ENCODE data around the gene CD320. TPM values are rescaled to one million over a fixed set of nuclear protein-coding genes. Genes with fewer than 3 reads are reported as not detected.
"Not testable (repeated sequence)": the region's sequence is repeated elsewhere in the genome, so short reads cannot be mapped to it uniquely, and the experiment has no call there.

Gene CD320
- polyA plus RNA-seq, 1 experiment: 40.4 TPM

DNA sequence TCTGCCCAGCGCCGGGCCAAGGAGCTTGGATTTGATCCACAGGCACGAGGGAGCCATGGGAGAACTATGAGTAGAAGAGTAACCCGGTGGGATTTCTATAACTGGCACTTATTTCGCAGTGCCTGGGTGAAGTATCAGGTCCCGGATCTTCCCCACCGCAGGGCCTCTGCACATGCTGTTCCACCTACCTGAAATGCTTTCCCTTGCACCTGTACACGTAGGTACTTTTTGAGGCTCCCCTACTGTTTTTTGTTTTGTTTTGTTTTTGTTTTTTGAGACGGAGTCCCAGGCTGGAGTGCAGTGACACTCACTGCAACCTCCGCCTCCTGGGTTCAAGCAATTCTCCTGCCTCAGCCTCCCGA, 35.3 kb upstream of the CD320 start:
- peaks cover 21% of the 10 kb centered on the region for H3K27me3 ChIP-seq (ENCODE audit: control insufficient read depth, insufficient read depth, low read length)
- H3K36me3 ChIP-seq (ENCODE audit: control insufficient read depth, insufficient read depth, low read length): no peaks in the 10 kb centered on the region
- TF ChIP-seq, protein P1, sequence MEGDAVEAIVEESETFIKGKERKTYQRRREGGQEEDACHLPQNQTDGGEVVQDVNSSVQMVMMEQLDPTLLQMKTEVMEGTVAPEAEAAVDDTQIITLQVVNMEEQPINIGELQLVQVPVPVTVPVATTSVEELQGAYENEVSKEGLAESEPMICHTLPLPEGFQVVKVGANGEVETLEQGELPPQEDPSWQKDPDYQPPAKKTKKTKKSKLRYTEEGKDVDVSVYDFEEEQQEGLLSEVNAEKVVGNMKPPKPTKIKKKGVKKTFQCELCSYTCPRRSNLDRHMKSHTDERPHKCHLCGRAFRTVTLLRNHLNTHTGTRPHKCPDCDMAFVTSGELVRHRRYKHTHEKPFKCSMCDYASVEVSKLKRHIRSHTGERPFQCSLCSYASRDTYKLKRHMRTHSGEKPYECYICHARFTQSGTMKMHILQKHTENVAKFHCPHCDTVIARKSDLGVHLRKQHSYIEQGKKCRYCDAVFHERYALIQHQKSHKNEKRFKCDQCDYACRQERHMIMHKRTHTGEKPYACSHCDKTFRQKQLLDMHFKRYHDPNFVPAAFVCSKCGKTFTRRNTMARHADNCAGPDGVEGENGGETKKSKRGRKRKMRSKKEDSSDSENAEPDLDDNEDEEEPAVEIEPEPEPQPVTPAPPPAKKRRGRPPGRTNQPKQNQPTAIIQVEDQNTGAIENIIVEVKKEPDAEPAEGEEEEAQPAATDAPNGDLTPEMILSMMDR (IDR thresholded peaks at IDR 0.05; ENCODE audit: insufficient read depth, low read depth, low read length): no peak
- DNase-seq (ENCODE audit: low read depth): no peak
- no peak overlapping the region for H3K4me3 ChIP-seq (ENCODE audit: low read depth, low read length)
- POLR2A ChIA-PET: no interaction called here
- CTCF ChIA-PET: interaction anchor here (0.6 to 4.1 kb wide), 4 partner anchors 10 to 237 kb away, joined by 3 to 19 read pairs (median 6); no protein-coding TSS in a partner anchor

DNA sequence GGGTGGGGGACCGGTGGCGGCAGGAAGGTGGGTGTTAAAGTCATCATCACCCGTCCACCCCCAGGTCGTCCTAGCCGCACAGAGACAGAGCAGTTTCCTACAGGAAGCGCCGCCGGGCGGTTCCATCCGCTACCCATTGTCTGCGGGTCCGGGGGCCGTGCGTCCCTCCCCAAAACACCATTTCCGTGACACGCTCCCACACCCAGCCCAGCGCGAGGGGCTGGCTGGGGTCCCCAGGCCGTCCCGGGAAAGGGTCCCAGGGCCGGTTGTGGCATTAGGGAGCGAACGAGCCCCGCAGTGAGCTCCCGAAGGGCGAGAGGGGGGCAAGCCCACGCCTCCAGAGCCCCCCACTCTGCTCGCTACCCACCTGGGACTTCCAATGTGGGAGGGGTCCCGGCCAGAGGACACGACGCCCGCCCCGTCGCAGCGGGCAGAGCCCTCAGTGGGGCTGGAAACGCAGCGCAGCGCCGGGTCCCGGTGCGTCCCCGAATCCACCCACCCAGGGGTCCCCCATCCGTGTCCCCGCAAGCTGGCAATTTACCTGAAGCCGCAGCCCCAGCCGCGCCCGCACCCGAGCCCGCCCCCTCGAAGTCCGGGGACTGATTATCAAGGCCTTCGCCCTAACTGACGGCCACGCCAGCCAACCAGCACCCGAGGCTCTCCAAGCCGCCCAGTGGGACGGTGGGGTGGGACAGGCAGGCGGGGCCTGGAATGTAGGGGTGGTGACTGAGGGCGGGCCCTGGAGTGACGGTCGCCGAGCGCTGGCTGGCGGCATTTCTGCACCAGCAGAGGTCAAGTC, 34.7 kb upstream of the CD320 start, which contains the start of gene KANK3:
TSS of gene KANK3 (minus strand) at position 579 of the 799 bp plus-strand sequence. CDS start 5,434 bp downstream, outside the sequence.
- POLR2A ChIA-PET: no interaction called here

DNA sequence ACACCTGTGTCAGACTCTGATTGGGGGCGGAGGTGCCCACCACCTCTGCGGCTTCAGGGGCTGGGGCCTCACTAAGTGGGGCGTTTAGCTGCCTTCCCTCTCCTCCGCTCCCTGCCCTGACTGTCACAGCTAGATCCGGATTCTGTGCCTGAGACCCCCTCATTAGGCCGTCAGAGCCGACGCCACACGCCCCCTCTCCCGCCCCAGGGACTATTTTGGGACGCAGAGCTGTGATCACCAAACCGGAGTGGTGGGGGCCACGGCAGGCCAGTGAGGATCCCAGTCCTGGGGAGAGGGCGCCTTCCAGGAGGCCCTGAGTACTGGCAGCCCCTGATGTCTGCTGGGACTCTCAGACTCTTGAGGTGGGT, 34.1 kb upstream of the CD320 start:
- peaks cover 21% of the 10 kb centered on the region for H3K27me3 ChIP-seq (ENCODE audit: control insufficient read depth, insufficient read depth, low read length)
- H3K4me3 ChIP-seq (ENCODE audit: low read depth, low read length): no peak overlapping the region
- no peaks in the 10 kb centered on the region for H3K36me3 ChIP-seq (ENCODE audit: control insufficient read depth, insufficient read depth, low read length)
- no peak for DNase-seq (ENCODE audit: low read depth)
- POLR2A ChIA-PET: no interaction called here
- TF ChIP-seq, protein P1 (IDR thresholded peaks at IDR 0.05; ENCODE audit: insufficient read depth, low read depth, low read length): no peak
- CTCF ChIA-PET: interaction anchor here (0.7 to 4.1 kb wide), 2 partner anchors 12 to 164 kb away, joined by 3 to 19 read pairs; no protein-coding TSS in a partner anchor

More for the DNA sequence above, 34.7 kb upstream of the CD320 start, which contains the start of gene KANK3:
- TF ChIP-seq, protein P1 (IDR thresholded peaks at IDR 0.05; ENCODE audit: insufficient read depth, low read depth, low read length): no peak
- no peaks in the 10 kb centered on the region for H3K36me3 ChIP-seq (ENCODE audit: control insufficient read depth, insufficient read depth, low read length)
- peaks cover 21% of the 10 kb centered on the region for H3K27me3 ChIP-seq (ENCODE audit: control insufficient read depth, insufficient read depth, low read length)
- H3K4me3 ChIP-seq (ENCODE audit: low read depth, low read length): peak within 1 kb of the TSS; percentile 35
- DNase-seq (ENCODE audit: low read depth): no peak
- CTCF ChIA-PET: interaction anchor here (0.6 to 4.1 kb wide), 4 partner anchors 11 to 238 kb away, joined by 3 to 19 read pairs (median 6); no protein-coding TSS in a partner anchor

DNA sequence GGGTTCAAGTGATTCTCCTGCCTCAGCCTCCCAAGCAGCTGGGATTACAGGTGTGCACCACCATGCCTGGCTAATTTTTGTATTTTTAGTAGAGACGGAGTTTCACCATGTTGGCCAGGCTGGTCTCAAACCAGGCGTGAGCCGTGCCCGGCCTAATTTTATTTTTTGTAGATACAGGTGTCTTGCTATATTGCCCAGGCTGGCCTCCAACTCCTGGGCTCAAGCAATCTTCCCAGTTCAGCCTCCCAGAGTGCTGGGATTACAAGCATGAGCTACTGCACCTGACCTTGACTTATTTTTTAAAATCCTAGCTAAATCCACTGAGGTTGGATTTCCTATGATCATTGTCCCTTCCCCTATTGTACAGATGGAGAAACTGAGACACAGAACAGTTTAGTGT, 33.3 kb upstream of the CD320 start:
- DNase-seq (ENCODE audit: low read depth); POLR2A ChIA-PET: not testable (repeated sequence)

DNA sequence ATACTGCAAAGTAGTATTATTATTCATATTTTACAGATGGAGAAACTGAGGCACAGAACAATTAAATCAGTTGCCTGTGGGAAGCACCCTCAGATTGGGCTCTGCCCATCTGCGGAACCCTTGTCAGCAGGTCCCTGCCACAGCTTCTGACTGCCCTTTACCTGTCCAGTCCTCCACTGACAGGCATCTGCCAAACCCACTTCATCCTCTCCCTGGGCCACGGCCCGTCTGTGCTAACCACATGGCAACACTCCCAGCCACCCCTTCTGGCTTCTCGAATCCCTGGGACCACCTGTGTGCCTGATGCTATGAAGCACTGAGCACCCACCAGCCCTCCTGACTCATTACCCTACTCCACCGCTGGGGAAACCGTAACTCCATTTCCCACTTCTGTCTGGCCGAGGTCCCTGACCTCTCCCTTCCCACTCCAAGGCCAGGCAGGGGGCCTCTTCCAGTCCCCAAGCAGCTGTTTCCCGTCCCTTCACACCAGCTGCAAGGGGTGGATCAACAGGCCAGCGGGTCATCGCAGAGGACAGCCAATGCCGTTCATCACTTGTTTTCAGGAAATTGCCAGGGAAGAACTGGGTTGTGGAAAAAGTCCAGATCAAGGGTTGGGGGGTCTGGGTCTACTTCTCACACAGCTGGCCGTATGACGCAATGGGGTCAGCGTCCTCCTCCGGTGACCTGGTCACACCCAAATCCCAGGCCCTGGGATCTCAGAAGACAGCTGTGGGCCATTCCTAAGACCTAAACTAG, 32.4 kb upstream of the CD320 start:
- no peaks in the 10 kb centered on the region for H3K36me3 ChIP-seq (ENCODE audit: control insufficient read depth, insufficient read depth, low read length)
- CTCF ChIA-PET: interaction anchor here (1.1 kb wide), 1 partner anchor 14 kb away, joined by 3 read pairs; no protein-coding TSS in a partner anchor
- peaks cover 29% of the 10 kb centered on the region for H3K27me3 ChIP-seq (ENCODE audit: control insufficient read depth, insufficient read depth, low read length)
- TF ChIP-seq, protein P1 (IDR thresholded peaks at IDR 0.05; ENCODE audit: insufficient read depth, low read depth, low read length): no peak
- no peak for DNase-seq (ENCODE audit: low read depth)
- H3K4me3 ChIP-seq (ENCODE audit: low read depth, low read length): no peak overlapping the region
- POLR2A ChIA-PET: no interaction called here

More for the DNA sequence above, 33.3 kb upstream of the CD320 start:
- not testable (repeated sequence) for H3K4me3 ChIP-seq (ENCODE audit: low read depth, low read length); H3K36me3 ChIP-seq (ENCODE audit: control insufficient read depth, insufficient read depth, low read length)
- CTCF ChIA-PET: interaction anchor here (0.7 to 1.1 kb wide), 4 partner anchors 11 to 165 kb away, joined by 3 to 6 read pairs (median 4); no protein-coding TSS in a partner anchor
- H3K27me3 ChIP-seq (ENCODE audit: control insufficient read depth, insufficient read depth, low read length): peaks cover 25% of the 10 kb centered on the region
